ENCODE results near the gene ESCO1.
"Not testable (repeated sequence)": the region's sequence is repeated elsewhere in the genome, so short reads cannot be mapped to it uniquely, and the experiment has no call there.

Gene ESCO1

GRCh38 chr18:21600526-21601410, at the start of gene ESCO1:
Gene ESCO1 (minus strand): TSS chr18:21600704. CDS start chr18:21574843, 25,861 bp downstream.
- peak; percentile 93 for DNase-seq (ENCODE audit: extremely low read depth, low read depth)
- H3K4me3 ChIP-seq (replicated peaks; ENCODE audit: low read depth, low read length) = peak within 1 kb of the TSS; percentile 98
- peak; percentile 56 for TF ChIP-seq CTCF (IDR thresholded peaks at IDR 0.05; ENCODE audit: low read depth, low read length, missing control alignments)

GRCh38 chr18:21640375-21640774, 39.9 kb upstream of the ESCO1 start:
- H3K4me3 ChIP-seq (replicated peaks; ENCODE audit: low read depth, low read length); DNase-seq (ENCODE audit: extremely low read depth, low read depth): not testable (repeated sequence)

- H3K4me3 ChIP-seq (replicated peaks; ENCODE audit: low read depth, low read length) = no peak overlapping the region
- DNase-seq (ENCODE audit: extremely low read depth, low read depth) = no peak
- no peak for TF ChIP-seq CTCF (IDR thresholded peaks at IDR 0.05; ENCODE audit: low read depth, low read length, missing control alignments)
Measured at GRCh38 chr18:21638822-21639221, 38.3 kb upstream of the ESCO1 start.

GRCh38 chr18:21636769-21637168, 36.3 kb upstream of the ESCO1 start:
- no peak for TF ChIP-seq CTCF (IDR thresholded peaks at IDR 0.05; ENCODE audit: low read depth, low read length, missing control alignments)
- no peak overlapping the region for H3K4me3 ChIP-seq (replicated peaks; ENCODE audit: low read depth, low read length)
- DNase-seq (ENCODE audit: extremely low read depth, low read depth) = peak; percentile 7

- no peak for TF ChIP-seq CTCF (IDR thresholded peaks at IDR 0.05; ENCODE audit: low read depth, low read length, missing control alignments)
- no peak for DNase-seq (ENCODE audit: extremely low read depth, low read depth)
- H3K4me3 ChIP-seq (replicated peaks; ENCODE audit: low read depth, low read length) = no peak overlapping the region
Measured at GRCh38 chr18:21634588-21635199, 34.2 kb upstream of the ESCO1 start.

GRCh38 chr18:21632393-21632792, 31.9 kb upstream of the ESCO1 start:
- DNase-seq (ENCODE audit: extremely low read depth, low read depth) = no peak
- no peak overlapping the region for H3K4me3 ChIP-seq (replicated peaks; ENCODE audit: low read depth, low read length)
- no peak for TF ChIP-seq CTCF (IDR thresholded peaks at IDR 0.05; ENCODE audit: low read depth, low read length, missing control alignments)

- no peak for TF ChIP-seq CTCF (IDR thresholded peaks at IDR 0.05; ENCODE audit: low read depth, low read length, missing control alignments)
- no peak overlapping the region for H3K4me3 ChIP-seq (replicated peaks; ENCODE audit: low read depth, low read length)
- DNase-seq (ENCODE audit: extremely low read depth, low read depth) = no peak
Measured at GRCh38 chr18:21629089-21629832, 28.8 kb upstream of the ESCO1 start.

- not testable (repeated sequence) for DNase-seq (ENCODE audit: extremely low read depth, low read depth); H3K4me3 ChIP-seq (replicated peaks; ENCODE audit: low read depth, low read length)
Measured at GRCh38 chr18:21621640-21622039, 21.1 kb upstream of the ESCO1 start.

Measured in HFF-Myc (cell line).